Vagina (tissue), 2 donors: ENCODE results near the gene REPS2.

ENCODE experiments used
- CTCF ChIP-seq, 3 experiments: fragments of 450-650 bp in 2 of 3; fragments of 200-600 bp in 1 of 3; sonication (generic) in 1 of 3; IDR thresholded peaks; one replicate each; pipeline ENCODE4 v1.5.1; 2017 to 2019; ENCODE audit warnings: antibody characterized with exemption in 3 of 3, mild to moderate bottlenecking in 2 of 3, moderate library complexity in 2 of 3
- POLR2A ChIP-seq, 2 donors: fragments of 450-650 bp; IDR thresholded peaks; one replicate each; pipeline ENCODE4 v1.6.1; 2017; ENCODE audit warnings: antibody characterized with exemption in 2 of 2, mild to moderate bottlenecking in 2 of 2, moderate library complexity in 2 of 2
- POLR2AphosphoS5 ChIP-seq, 2 donors: sonication (generic); formaldehyde crosslinking; IDR thresholded peaks; one replicate each; pipeline ENCODE4 v1.9.0; 2017; ENCODE audit warnings: antibody characterized with exemption in 2 of 2, mild to moderate bottlenecking in 2 of 2, low read depth in 1 of 2; ENCODE audit not compliant: insufficient read depth in 1 of 2

GRCh38 chrX:16990839-16991238 is 44.4 kb downstream of the REPS2 start:
- no peak for TF ChIP-seq POLR2AphosphoS5 (IDR thresholded peaks at IDR 0.05; ENCODE audit: insufficient read depth in 1 of 2, low read depth in 1 of 2)
- TF ChIP-seq CTCF (IDR thresholded peaks at IDR 0.05) = no peak
- TF ChIP-seq POLR2A (IDR thresholded peaks at IDR 0.05) = no peak
